Smooth muscle cell (in vitro differentiated cells): ENCODE measurements around the gene PRDM16. TPM values are rescaled to one million over a fixed set of nuclear protein-coding genes. Genes with fewer than 3 reads are reported as not detected.

ENCODE experiments used
- DNase-seq: peaks from one replicate; lab custom pipeline; 2025; ENCODE audit not compliant: unreplicated experiment; lab: John Stamatoyannopoulos, UW
- H2AFZ ChIP-seq: fragments of 200-600 bp; sonication (generic); 2 replicates; pipeline ENCODE4 v1.6.0; 2016; ENCODE audit warnings: antibody characterized with exemption, low read depth, mild to moderate bottlenecking
- H3F3A ChIP-seq: fragments of 200-600 bp; sonication (generic); 2 replicates; pipeline ENCODE4 v1.6.0; 2017; ENCODE audit warnings: antibody characterized with exemption, low read depth
- H3K27ac ChIP-seq: fragments of 200-600 bp; sonication (generic); 2 replicates; pipeline ENCODE4 v1.5.1; 2016; ENCODE audit warnings: low read depth, mild to moderate bottlenecking
- H3K27me3 ChIP-seq: fragments of 200-600 bp; sonication (generic); 2 replicates; pipeline ENCODE4 v1.6.1; 2016; ENCODE audit warnings: low read depth, mild to moderate bottlenecking
- H3K36me3 ChIP-seq: fragments of 200-600 bp; sonication (generic); 2 replicates; pipeline ENCODE4 v1.5.1; 2016; ENCODE audit warnings: low read depth
- H3K4me1 ChIP-seq: fragments of 200-600 bp; sonication (generic); 2 replicates; pipeline ENCODE4 v1.5.1; 2016; ENCODE audit warnings: low read depth
- H3K4me2 ChIP-seq: fragments of 200-600 bp; sonication (generic); 2 replicates; pipeline ENCODE4 v1.6.0; 2016; ENCODE audit warnings: mild to moderate bottlenecking
- H3K4me3 ChIP-seq: fragments of 200-600 bp; sonication (generic); 2 replicates; pipeline ENCODE4 v1.5.1; 2016; ENCODE audit warnings: mild to moderate bottlenecking
- H3K79me2 ChIP-seq: fragments of 200-600 bp; sonication (generic); 2 replicates; pipeline ENCODE4 v1.6.0; 2016; ENCODE audit warnings: low read depth, mild to moderate bottlenecking
- H3K9ac ChIP-seq: fragments of 200-600 bp; sonication (generic); 2 replicates; pipeline ENCODE4 v1.6.0; 2016; ENCODE audit warnings: low read depth
- H3K9me3 ChIP-seq: fragments of 200-600 bp; sonication (generic); replicated peaks from 2 replicates; pipeline ENCODE4 v1.5.1; 2016; ENCODE audit warnings: low read depth
- H4K20me1 ChIP-seq: fragments of 200-600 bp; sonication (generic); 2 replicates; pipeline ENCODE4 v1.6.0; 2016; ENCODE audit warnings: low read depth
- WGBS: methylation state at CpG from one replicate; pipeline ENCODE4 v1.1.7; 2016; ENCODE audit warnings: low lambda C conversion rate; 5-methylcytosine and 5-hydroxymethylcytosine counted together
- polyA plus RNA-seq: library from polyadenylated mRNA; unstranded; fragments of >200 nt; fragmentation: Nextera tagmentation; extraction: Ambion mirVana; gene quantifications from 2 replicates; pipeline ENCODE4 v1.2.1, GENCODE V29; 2016
- total RNA-seq: library from RNA; depleted of rRNA; stranded (reverse); fragments of >200 nt; gene quantifications from 2 replicates; pipeline ENCODE4 v1.2.3, GENCODE V29; 2014
- TF ChIP-seq, protein P1 (sequence below): fragments of 200-600 bp; sonication (generic); IDR thresholded peaks from 2 replicates; pipeline ENCODE4 v1.5.1; 2017; ENCODE audit warnings: borderline replicate concordance, mild to moderate bottlenecking, antibody characterized with exemption; ENCODE audit not compliant: insufficient read depth, poor library complexity, severe bottlenecking

Gene PRDM16
- total and polyA plus RNA-seq, 2 experiments from 2014 or later = 0.72 to 1.3 TPM

DNA sequence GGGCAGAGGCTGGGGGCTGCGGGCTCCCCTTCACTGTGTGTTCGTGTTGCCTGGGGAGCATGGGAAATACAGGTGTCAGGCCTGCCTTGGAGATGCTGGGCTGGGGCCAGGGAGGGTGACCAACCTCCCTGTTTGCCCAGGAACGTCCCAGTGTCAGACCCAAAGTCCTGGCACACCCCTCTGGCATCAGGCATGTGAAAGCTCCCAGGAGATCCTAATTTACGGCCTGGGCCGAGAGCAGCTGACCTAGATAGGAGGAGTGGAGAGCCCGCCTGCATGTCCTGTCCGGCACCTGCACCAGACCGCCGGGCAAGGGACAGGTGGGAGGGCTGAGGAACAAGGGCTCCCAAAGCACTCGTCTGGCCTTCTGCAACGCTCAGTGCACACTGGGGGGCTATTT is 124.8 kb downstream of the PRDM16 start:
- Histone ChIP-seq H3K4me1 (peaks cover 10% of the 10 kb centered on the region), H3K36me3 (no peaks in the 10 kb centered on the region), H3K79me2 (no peaks in the 10 kb centered on the region), H3K9ac (no peak overlapping the region), H4K20me1 (no peaks in the 10 kb centered on the region), H3K4me3 (no peak overlapping the region), H3K9me3 (no peaks in the 10 kb centered on the region), H3F3A (no peaks in the 10 kb centered on the region), H3K27ac (no peak overlapping the region), H3K27me3 (no peaks in the 10 kb centered on the region), H2AFZ (no peak overlapping the region), H3K4me2 (no peak overlapping the region)
- TF ChIP-seq, protein P1, sequence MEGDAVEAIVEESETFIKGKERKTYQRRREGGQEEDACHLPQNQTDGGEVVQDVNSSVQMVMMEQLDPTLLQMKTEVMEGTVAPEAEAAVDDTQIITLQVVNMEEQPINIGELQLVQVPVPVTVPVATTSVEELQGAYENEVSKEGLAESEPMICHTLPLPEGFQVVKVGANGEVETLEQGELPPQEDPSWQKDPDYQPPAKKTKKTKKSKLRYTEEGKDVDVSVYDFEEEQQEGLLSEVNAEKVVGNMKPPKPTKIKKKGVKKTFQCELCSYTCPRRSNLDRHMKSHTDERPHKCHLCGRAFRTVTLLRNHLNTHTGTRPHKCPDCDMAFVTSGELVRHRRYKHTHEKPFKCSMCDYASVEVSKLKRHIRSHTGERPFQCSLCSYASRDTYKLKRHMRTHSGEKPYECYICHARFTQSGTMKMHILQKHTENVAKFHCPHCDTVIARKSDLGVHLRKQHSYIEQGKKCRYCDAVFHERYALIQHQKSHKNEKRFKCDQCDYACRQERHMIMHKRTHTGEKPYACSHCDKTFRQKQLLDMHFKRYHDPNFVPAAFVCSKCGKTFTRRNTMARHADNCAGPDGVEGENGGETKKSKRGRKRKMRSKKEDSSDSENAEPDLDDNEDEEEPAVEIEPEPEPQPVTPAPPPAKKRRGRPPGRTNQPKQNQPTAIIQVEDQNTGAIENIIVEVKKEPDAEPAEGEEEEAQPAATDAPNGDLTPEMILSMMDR = no peak
- WGBS = 88% methylated on average over 11 of the region's 11 CpGs
- DNase-seq = no peak

DNA sequence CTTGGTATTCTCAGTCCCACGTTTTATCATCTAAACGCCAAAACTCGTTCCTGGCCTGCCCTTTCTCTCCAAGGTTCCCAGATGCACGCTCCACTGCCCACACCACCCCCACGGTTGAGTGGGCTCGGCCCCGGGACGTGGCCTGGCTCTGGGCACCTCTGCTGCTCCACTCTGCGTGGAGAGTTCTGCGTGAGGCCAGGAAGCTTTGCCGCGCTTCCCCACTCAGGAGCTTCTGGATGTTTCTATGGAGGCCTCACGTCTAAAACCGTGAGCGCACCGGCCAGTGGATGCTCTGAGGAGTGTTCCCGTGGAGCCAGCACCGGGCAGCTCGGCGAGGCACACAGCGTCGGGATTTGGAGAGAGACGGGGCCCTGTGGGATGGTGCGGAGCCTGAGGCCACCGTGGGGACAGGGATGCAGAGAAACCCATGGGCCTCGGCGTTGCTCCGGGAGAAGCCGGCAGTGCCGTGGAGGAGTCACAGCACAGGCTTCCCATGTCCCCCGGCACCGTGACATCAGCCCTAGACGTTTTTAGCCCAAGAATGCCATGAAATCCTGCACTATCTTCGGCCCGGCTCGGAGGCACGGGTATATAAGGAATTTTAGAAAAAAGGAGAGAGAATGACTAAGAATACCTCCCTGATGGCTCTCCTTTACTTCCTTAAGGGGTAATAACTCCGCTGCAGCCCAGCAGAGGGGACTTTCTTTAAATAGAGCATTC is 125.9 kb downstream of the PRDM16 start:
- H3K27ac ChIP-seq = no peak overlapping the region
- no peaks in the 10 kb centered on the region for H3K27me3 ChIP-seq
- H3K4me3 ChIP-seq = no peak overlapping the region
- no peak overlapping the region for H3K9ac ChIP-seq
- H3K9me3 ChIP-seq = no peaks in the 10 kb centered on the region
- no peak overlapping the region for H2AFZ ChIP-seq
- no peak overlapping the region for H3K4me2 ChIP-seq
- peaks cover 16% of the 10 kb centered on the region for H3K4me1 ChIP-seq
- H3K79me2 ChIP-seq = no peaks in the 10 kb centered on the region
- H3K36me3 ChIP-seq = no peaks in the 10 kb centered on the region
- no peaks in the 10 kb centered on the region for H4K20me1 ChIP-seq
- no peak for DNase-seq
- H3F3A ChIP-seq = no peaks in the 10 kb centered on the region
- WGBS = 84% methylated on average over 38 of the region's 38 CpGs
- TF ChIP-seq, protein P1 = no peak

DNA sequence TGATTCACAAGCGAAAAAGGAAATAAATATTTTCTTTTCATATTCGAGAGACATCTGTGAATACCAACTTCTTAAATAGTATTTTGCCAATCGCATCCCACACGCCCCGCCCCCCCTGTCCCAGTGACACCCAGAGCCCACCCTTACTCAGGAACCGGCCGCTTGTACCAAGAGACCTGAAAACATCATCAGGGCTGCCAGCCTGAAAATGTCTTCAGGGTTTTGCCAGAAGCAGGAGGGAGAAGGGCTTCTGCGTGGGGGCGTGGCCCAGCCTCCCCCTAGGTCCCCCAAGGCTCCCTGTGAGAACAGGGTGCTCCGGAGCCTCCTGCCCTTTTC is 126.4 kb downstream of the PRDM16 start:
- Histone ChIP-seq H3K9me3 (no peaks in the 10 kb centered on the region), H3K9ac (no peak overlapping the region), H2AFZ (no peak overlapping the region), H3K79me2 (no peaks in the 10 kb centered on the region), H3K27ac (no peak overlapping the region), H3K4me3 (no peak overlapping the region), H3K4me2 (no peak overlapping the region), H3K27me3 (no peaks in the 10 kb centered on the region), H3K36me3 (no peaks in the 10 kb centered on the region), H3F3A (no peaks in the 10 kb centered on the region), H3K4me1 (peaks cover 15% of the 10 kb centered on the region), H4K20me1 (no peaks in the 10 kb centered on the region)
- TF ChIP-seq, protein P1 = no peak
- 90% methylated on average over 10 of the region's 10 CpGs for WGBS
- DNase-seq = no peak

DNA sequence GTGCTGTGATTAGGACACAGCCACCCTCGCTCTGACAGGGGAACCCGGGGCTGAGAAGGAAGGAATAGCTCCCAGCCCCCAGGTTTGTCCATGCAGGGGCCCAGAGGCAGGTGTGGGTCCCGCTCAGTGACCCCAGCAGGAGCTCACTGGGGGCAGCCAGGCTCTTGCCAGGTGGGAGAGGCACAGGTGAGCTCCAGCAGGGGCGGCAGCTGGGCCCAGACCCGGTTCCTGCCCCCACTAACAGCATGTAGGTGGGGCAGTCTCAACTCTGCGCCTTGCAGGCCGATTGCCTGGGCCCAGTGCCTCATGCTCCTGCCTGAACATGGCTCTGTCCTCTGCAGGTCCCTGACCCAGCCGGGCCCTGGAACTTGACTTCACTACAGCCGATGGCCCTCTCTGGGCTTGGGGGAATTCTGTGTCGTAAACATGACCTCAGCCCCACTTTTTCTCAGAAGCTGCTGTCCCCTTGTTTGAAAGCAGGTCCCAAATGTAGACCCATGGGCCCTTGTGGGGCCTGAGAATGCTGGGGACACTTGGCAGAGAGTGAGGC is 127.0 kb downstream of the PRDM16 start:
- Histone ChIP-seq H3K79me2 (no peaks in the 10 kb centered on the region), H3K36me3 (no peaks in the 10 kb centered on the region), H3K27ac (no peak overlapping the region), H2AFZ (no peak overlapping the region), H3K9me3 (no peaks in the 10 kb centered on the region), H3K4me3 (no peak overlapping the region), H3F3A (no peaks in the 10 kb centered on the region), H4K20me1 (no peaks in the 10 kb centered on the region), H3K27me3 (no peaks in the 10 kb centered on the region), H3K4me1 (peaks cover 13% of the 10 kb centered on the region), H3K4me2 (no peak overlapping the region), H3K9ac (no peak overlapping the region)
- no peak for DNase-seq
- TF ChIP-seq, protein P1 = no peak
- 94% methylated on average over 10 of the region's 10 CpGs for WGBS
